Measurements from ENCODE around the gene CNOT10. TPM values are rescaled to one million over a fixed set of nuclear protein-coding genes. Genes with fewer than 3 reads are reported as not detected.
A peak's percentile ranks its signal among the peaks of the same experiment; 100 is the strongest.
"Not testable (repeated sequence)": the region's sequence is repeated elsewhere in the genome, so short reads cannot be mapped to it uniquely, and the experiment has no call there.

Gene CNOT10
- total RNA-seq, 1 donor from 2014 or later: 52.4 TPM

DNA sequence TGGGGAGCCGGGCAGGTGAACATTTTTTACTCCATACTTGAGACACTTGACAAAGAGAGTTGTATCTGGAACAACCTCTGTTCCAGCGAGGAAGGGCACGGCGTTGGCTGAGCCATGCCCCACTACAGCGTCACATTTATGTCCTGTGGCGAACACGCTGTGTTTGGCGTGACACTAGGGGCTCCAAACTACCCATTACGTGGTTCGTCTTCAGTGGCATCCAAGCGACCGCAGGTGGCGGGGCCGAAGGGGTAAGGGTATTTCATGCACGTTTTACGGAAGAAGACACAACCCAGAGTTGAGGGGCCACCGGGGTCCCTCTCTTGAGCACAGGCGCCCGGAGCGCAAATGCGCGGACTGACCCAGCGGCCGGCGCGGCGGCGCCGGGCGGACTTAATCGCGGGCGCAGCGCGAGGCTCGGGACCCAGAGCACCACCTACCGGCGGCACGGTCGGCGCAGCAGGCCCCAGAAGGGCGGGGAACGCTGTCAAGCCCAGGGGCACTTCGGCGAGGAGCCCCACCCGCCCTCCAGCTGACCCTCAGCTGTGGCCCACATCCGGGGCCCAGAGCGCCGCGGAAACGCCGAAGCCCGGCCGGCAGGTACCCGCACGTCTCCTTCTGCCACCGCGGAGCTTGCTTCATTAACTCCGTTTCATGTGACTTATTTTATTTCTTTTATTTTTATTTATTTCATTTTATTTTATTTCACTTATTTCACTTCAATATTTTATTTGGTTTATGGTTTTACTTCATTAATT lies 96.4 kb downstream of the CNOT10 start:
- TF ChIP-seq CTCF (conservative IDR thresholded peaks at IDR 0.05; ENCODE audit: low read depth, low read length): peak; percentile 71
- no peak for DNase-seq (ENCODE audit: low read depth)
- H3K4me3 ChIP-seq (ENCODE audit: low read depth, low read length): peak overlapping the region; percentile 56

DNA sequence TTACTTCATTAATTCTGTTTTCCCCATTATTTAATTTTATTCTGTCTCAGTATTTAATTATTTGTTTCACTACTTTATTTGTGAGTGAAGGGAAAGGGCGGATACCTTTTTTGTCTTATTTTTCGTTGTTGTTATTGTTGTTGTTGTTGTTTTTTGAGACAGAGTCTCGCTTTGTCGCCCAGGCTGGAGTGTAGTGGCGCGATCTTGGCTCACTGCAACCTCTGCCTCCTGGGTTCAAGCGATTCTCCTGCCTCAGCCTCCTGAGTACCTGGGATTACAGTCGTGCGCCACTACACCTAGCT lies 96.9 kb downstream of the CNOT10 start:
- H3K4me3 ChIP-seq (ENCODE audit: low read depth, low read length); DNase-seq (ENCODE audit: low read depth): not testable (repeated sequence)

DNA sequence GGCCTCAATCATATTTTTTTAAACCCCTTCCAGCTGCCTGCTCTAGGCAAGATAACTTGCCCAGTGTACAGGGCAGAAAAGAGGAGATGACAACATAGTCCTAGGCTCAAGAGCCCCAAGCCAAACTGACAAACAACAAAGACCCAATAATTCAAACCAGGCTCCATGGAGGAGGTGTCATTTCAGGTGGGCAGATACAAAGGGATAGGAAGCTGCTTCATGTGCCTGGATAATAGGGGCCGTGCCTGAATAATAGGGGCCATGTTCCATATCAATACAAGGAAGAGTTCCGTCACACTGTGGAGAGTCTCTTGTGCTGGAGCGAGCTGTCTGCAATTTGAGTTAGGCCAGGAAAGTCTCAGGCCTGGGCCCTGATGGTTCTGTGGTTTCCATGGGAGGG lies 97.4 kb downstream of the CNOT10 start:
- H3K4me3 ChIP-seq (ENCODE audit: low read depth, low read length): no peak overlapping the region
- no peak for DNase-seq (ENCODE audit: low read depth)
- TF ChIP-seq CTCF (conservative IDR thresholded peaks at IDR 0.05; ENCODE audit: low read depth, low read length): no peak

GRCh38 chr3:32791833-32792232 lies 106.8 kb downstream of the CNOT10 start:
- no peak for TF ChIP-seq CTCF (conservative IDR thresholded peaks at IDR 0.05; ENCODE audit: low read depth, low read length)
- H3K4me3 ChIP-seq (ENCODE audit: low read depth, low read length): no peak overlapping the region
- DNase-seq (ENCODE audit: low read depth): no peak

- TF ChIP-seq CTCF (conservative IDR thresholded peaks at IDR 0.05; ENCODE audit: low read depth, low read length): no peak
- H3K4me3 ChIP-seq (ENCODE audit: low read depth, low read length): no peak overlapping the region
- DNase-seq (ENCODE audit: low read depth): no peak
Measured at GRCh38 chr3:32794487-32795308, 109.7 kb downstream of the CNOT10 start.

- DNase-seq (ENCODE audit: low read depth); H3K4me3 ChIP-seq (ENCODE audit: low read depth, low read length): not testable (repeated sequence)
Measured at GRCh38 chr3:32796384-32796950, 111.5 kb downstream of the CNOT10 start.

- H3K4me3 ChIP-seq (ENCODE audit: low read depth, low read length): no peak overlapping the region
- DNase-seq (ENCODE audit: low read depth): no peak
- no peak for TF ChIP-seq CTCF (conservative IDR thresholded peaks at IDR 0.05; ENCODE audit: low read depth, low read length)
Measured at GRCh38 chr3:32797776-32798175, 112.8 kb downstream of the CNOT10 start.

- H3K4me3 ChIP-seq (ENCODE audit: low read depth, low read length); DNase-seq (ENCODE audit: low read depth): not testable (repeated sequence)
Measured at GRCh38 chr3:32801440-32801839, 116.5 kb downstream of the CNOT10 start.

Measured in epithelial cell of proximal tubule (primary cell).